Mesendoderm (in vitro differentiated cells): ENCODE measurements around the gene EPS8.

Source experiments
- DNase-seq: peaks from one replicate; pipeline ENCODE4 v3.0.0; 2013
- H2AK5ac ChIP-seq: 2 replicates; pipeline ENCODE4 v1.6.1; 2013; ENCODE audit warnings: low read length, inconsistent platforms
- H2BK120ac ChIP-seq: 2 replicates; pipeline ENCODE4 v1.6.1; 2013; ENCODE audit warnings: low read depth, mild to moderate bottlenecking, low read length, moderate library complexity, mixed read lengths
- H2BK15ac ChIP-seq: replicated peaks from 2 replicates; pipeline ENCODE4 v1.6.1; 2013; ENCODE audit warnings: low read depth, mild to moderate bottlenecking, moderate library complexity
- H2BK5ac ChIP-seq: 2 replicates; pipeline ENCODE4 v1.6.1; 2013; ENCODE audit warnings: low read length, inconsistent platforms
- H3K18ac ChIP-seq: 2 replicates; pipeline ENCODE4 v1.6.1; 2013; ENCODE audit warnings: mild to moderate bottlenecking, low read length, mixed read lengths
- H3K23ac ChIP-seq: one replicate; pipeline ENCODE4 v1.6.1; 2013; ENCODE audit warnings: low read length
- H3K27ac ChIP-seq: 2 replicates; pipeline ENCODE4 v1.5.1; 2013; ENCODE audit warnings: low read depth, mild to moderate bottlenecking, inconsistent platforms, low read length, moderate library complexity
- H3K27me3 ChIP-seq: 2 replicates; pipeline ENCODE4 v1.6.1; 2013; ENCODE audit warnings: low read length, control low read depth, mild to moderate bottlenecking, inconsistent platforms; ENCODE audit not compliant: insufficient read depth, poor library complexity
- H3K36me3 ChIP-seq: 2 replicates; pipeline ENCODE4 v1.6.1; 2013; ENCODE audit warnings: low read length, inconsistent platforms; ENCODE audit not compliant: control insufficient read depth, insufficient read depth
- H3K4ac ChIP-seq: one replicate; pipeline ENCODE4 v1.6.1; 2013; ENCODE audit warnings: low read depth, mild to moderate bottlenecking, low read length, moderate library complexity
- H3K4me1 ChIP-seq: 2 replicates; pipeline ENCODE4 v1.6.1; 2013; ENCODE audit warnings: low read depth, low read length, inconsistent platforms; ENCODE audit not compliant: control insufficient read depth
- H3K4me2 ChIP-seq: 2 replicates; pipeline ENCODE4 v1.6.1; 2013; ENCODE audit warnings: low read length
- H3K4me3 ChIP-seq: 2 replicates; pipeline ENCODE4 v1.5.1; 2013; ENCODE audit warnings: mild to moderate bottlenecking, low read length
- H3K56ac ChIP-seq: one replicate; pipeline ENCODE4 v1.6.1; 2013; ENCODE audit warnings: low read length
- H3K79me1 ChIP-seq: 2 replicates; pipeline ENCODE4 v1.6.1; 2013; ENCODE audit warnings: low read length, inconsistent platforms
- H3K79me2 ChIP-seq: 2 replicates; pipeline ENCODE4 v1.6.1; 2013; ENCODE audit warnings: mild to moderate bottlenecking, low read length; ENCODE audit not compliant: control insufficient read depth, insufficient read depth
- H3K9ac ChIP-seq: 2 replicates; pipeline ENCODE4 v1.6.1; 2013; ENCODE audit warnings: low read length, inconsistent platforms
- H4K5ac ChIP-seq: one replicate; pipeline ENCODE4 v1.6.1; 2013; ENCODE audit warnings: low read length
- H4K8ac ChIP-seq: one replicate; pipeline ENCODE4 v1.6.1; 2013; ENCODE audit warnings: low read depth, mild to moderate bottlenecking, control low read depth, low read length, moderate library complexity
- WGBS: extraction: QIAGEN DNeasy Blood & Tissue Kit; methylation state at CpG from one replicate; pipeline ENCODE4 v1.1.7; 2013; ENCODE audit warnings: low lambda C conversion rate, missing lambda C conversion rate; ENCODE audit not compliant: insufficient coverage; ENCODE audit errors: extremely low coverage; 5-methylcytosine and 5-hydroxymethylcytosine counted together

The EPS8 gene

DNA sequence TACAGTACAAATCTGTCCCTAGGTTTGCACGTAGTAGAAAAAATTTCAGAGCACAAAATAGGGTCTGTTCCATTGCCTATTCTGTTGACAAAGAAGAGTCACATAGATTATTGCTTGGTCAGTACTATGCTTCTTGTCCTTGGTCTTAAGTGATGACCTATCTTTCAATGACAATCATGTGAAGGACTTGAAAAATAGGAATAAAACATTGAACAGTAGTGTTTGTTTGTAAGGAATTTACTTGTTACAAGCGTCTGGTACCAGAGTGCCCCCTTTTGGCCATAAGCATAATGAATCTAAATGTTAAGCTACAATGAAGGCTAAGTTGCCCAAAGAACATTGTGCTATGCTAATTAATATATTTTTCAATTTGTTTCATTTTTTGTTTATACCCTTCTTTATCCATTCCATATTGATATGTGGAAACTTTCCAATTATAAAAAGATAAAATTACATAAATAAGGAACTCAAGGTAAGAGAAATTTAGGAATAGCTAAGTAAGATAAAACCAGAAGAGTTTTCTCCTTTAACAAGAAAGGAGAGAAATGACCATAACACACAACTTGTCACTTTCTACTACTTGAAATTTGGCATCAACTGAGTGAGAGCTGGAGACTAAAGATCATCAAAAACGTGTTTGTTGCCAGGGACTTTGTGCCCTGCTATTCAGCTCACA, 204.7 kb downstream of the EPS8 start:
- DNase-seq: peak; percentile 53
- no peaks in the 10 kb centered on the region for H3K36me3 ChIP-seq
- H2BK15ac ChIP-seq: no peak overlapping the region
- H3K79me1 ChIP-seq: no peaks in the 10 kb centered on the region
- no peak overlapping the region for H2BK5ac ChIP-seq
- no peak overlapping the region for H3K4me3 ChIP-seq
- H4K5ac ChIP-seq: no peak overlapping the region
- H3K27ac ChIP-seq: no peak overlapping the region
- H3K9ac ChIP-seq: no peak overlapping the region
- no peak overlapping the region for H4K8ac ChIP-seq
- no peaks in the 10 kb centered on the region for H3K27me3 ChIP-seq
- H3K23ac ChIP-seq: no peak overlapping the region
- H3K56ac ChIP-seq: no peak overlapping the region
- H3K4ac ChIP-seq: no peak overlapping the region
- H2AK5ac ChIP-seq: no peak overlapping the region
- H3K4me1 ChIP-seq: no peaks in the 10 kb centered on the region
- no peak overlapping the region for H3K18ac ChIP-seq
- H3K4me2 ChIP-seq: no peak overlapping the region
- no peak overlapping the region for H2BK120ac ChIP-seq
- no CpG with 5 or more reads among the region's 3 CpGs for WGBS
- H3K79me2 ChIP-seq: no peaks in the 10 kb centered on the region

DNA sequence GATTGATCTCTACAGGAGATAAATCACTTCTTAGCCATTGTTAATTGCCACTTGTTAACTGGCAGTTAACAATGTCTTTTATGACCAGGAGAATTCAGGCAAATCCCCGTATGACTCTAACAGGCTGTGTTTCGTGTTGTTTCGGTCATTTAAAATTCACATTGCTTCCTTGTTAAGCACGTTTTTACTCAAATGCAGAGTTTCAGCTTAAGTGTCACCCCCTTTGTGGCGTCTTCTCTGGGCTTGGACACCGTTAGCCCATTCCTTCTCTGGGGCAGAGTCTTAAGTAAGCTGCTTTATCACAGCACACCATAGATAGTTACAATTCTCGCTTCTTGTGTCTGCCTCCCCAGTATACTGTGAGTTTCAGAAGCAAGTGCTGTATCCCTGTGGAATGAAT, 205.4 kb downstream of the EPS8 start:
- no peak overlapping the region for H3K9ac ChIP-seq
- no peaks in the 10 kb centered on the region for H3K79me2 ChIP-seq

DNA sequence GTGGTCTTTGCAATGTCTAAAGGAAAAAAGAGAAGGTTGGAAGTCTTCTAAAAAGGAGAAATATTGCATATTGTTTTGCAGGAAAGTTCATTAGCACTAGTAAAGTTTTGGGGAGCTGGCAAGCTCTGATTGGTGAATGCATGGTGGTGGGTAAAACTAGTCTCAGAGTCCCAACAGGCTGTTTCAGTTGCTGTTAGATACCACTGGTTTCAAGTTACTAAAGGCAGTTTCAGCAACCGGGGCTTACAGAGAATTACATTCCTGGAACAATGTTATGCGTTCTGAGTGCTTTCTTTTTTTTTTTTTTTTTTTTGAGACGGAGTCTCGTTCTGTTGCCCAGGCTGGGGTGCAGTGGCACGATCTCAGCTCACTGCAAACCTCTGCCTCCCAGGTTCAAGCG, 208.2 kb downstream of the EPS8 start:
- Histone ChIP-seq H3K79me2 (no peaks in the 10 kb centered on the region), H3K4ac (no peak overlapping the region), H4K8ac (no peak overlapping the region), H3K79me1 (no peaks in the 10 kb centered on the region), H4K5ac (no peak overlapping the region), H3K9ac (no peak overlapping the region), H3K4me1 (no peaks in the 10 kb centered on the region), H3K23ac (no peak overlapping the region), H3K18ac (no peak overlapping the region), H2AK5ac (no peak overlapping the region), H3K27me3 (no peaks in the 10 kb centered on the region), H3K27ac (no peak overlapping the region), H2BK15ac (no peak overlapping the region), H2BK120ac (no peak overlapping the region), H3K56ac (no peak overlapping the region), H3K36me3 (no peaks in the 10 kb centered on the region), H2BK5ac (no peak overlapping the region), H3K4me3 (no peak overlapping the region), H3K4me2 (no peak overlapping the region)
- no CpG with 5 or more reads among the region's 6 CpGs for WGBS
- DNase-seq: no peak

More for the DNA sequence above, 205.4 kb downstream of the EPS8 start:
- no peak overlapping the region for H3K4me3 ChIP-seq
- peak; percentile 26 for DNase-seq
- H3K23ac ChIP-seq: no peak overlapping the region
- H3K79me1 ChIP-seq: no peaks in the 10 kb centered on the region
- H4K8ac ChIP-seq: no peak overlapping the region
- H4K5ac ChIP-seq: no peak overlapping the region
- WGBS: no CpG with 5 or more reads among the region's 7 CpGs
- no peak overlapping the region for H2BK5ac ChIP-seq
- H3K18ac ChIP-seq: no peak overlapping the region
- no peaks in the 10 kb centered on the region for H3K4me1 ChIP-seq
- no peak overlapping the region for H2AK5ac ChIP-seq
- no peaks in the 10 kb centered on the region for H3K36me3 ChIP-seq
- no peak overlapping the region for H3K56ac ChIP-seq
- H3K27me3 ChIP-seq: no peaks in the 10 kb centered on the region
- H2BK15ac ChIP-seq: no peak overlapping the region
- H2BK120ac ChIP-seq: no peak overlapping the region
- H3K4ac ChIP-seq: no peak overlapping the region
- no peak overlapping the region for H3K27ac ChIP-seq
- H3K4me2 ChIP-seq: no peak overlapping the region

DNA sequence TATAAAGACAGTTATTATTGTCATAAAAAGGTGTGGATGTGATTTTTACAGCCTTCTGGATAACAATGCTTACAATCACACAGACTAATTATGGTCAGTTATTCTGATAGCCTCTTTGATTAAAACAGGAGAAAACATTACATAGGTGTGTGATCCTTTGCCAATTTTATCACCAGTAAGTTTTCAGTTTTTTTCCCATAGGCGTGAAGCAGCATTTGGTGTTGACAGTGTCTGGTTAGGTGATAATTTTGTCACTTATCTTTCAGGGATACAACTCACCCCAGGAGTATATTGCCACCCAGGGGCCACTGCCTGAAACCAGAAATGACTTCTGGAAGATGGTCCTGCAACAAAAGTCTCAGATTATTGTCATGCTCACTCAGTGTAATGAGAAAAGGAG, 208.8 kb downstream of the EPS8 start:
- Histone ChIP-seq H2BK120ac (no peak overlapping the region), H4K5ac (no peak overlapping the region), H3K4ac (no peak overlapping the region), H3K79me2 (no peaks in the 10 kb centered on the region), H2AK5ac (no peak overlapping the region), H2BK5ac (no peak overlapping the region), H3K4me2 (no peak overlapping the region), H3K4me1 (no peaks in the 10 kb centered on the region), H2BK15ac (no peak overlapping the region), H3K27me3 (no peaks in the 10 kb centered on the region), H3K79me1 (no peaks in the 10 kb centered on the region), H3K9ac (no peak overlapping the region), H3K27ac (no peak overlapping the region), H3K18ac (no peak overlapping the region), H3K56ac (no peak overlapping the region), H3K23ac (no peak overlapping the region), H3K4me3 (no peak overlapping the region), H4K8ac (no peak overlapping the region), H3K36me3 (no peaks in the 10 kb centered on the region)
- DNase-seq: no peak
- no CpG with 5 or more reads among the region's 1 CpG for WGBS

DNA sequence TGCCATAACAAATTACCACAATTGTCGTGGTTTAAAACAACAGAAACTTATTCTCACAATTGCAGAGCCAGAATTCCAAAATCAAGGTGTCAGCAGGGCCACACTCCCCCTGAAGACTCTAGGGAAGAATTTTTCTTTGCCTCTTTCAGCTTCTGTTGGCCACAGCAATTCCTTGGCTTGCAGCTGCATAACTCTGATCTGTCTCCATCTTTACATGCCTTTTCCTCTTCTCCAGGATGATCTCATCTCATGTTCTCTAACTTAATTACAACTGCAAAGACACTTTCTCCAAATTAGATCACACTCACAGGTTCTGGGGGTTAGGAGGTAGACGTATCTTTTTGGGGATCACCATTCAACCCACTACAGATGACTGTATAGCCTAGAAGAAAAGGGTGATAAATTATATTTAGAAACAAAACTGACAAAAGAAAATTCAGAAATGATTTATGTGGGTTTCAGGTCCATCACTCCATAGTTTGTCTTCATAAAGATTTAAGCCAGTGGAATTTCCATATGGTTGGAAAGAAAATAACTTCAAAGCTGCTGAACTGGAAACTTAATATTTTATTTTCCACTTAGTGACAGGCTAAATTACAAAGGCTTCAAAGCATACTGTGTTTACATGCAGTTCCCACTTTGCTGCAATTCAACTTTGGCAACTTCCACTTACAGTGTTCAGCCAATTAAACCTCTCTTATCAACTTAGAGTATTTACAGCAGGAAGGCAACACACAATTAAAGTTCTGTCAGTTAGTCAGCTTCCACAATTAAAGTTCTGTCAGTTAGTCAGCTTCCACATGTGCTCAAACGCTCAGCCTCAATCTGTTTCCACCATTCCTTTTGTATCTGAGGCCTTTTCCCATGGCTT, 213.3 kb downstream of the EPS8 start:
- Histone ChIP-seq H3K18ac (no peak overlapping the region), H3K4me1 (no peaks in the 10 kb centered on the region), H3K56ac (no peak overlapping the region), H3K4ac (no peak overlapping the region), H2BK120ac (no peak overlapping the region), H4K5ac (no peak overlapping the region), H2BK15ac (no peak overlapping the region), H3K79me1 (no peaks in the 10 kb centered on the region), H4K8ac (no peak overlapping the region), H2AK5ac (no peak overlapping the region), H3K27me3 (no peaks in the 10 kb centered on the region), H2BK5ac (no peak overlapping the region), H3K4me2 (no peak overlapping the region), H3K27ac (no peak overlapping the region), H3K4me3 (no peak overlapping the region), H3K23ac (no peak overlapping the region), H3K9ac (no peak overlapping the region), H3K79me2 (no peaks in the 10 kb centered on the region), H3K36me3 (no peaks in the 10 kb centered on the region)
- no CpG with 5 or more reads among the region's 3 CpGs for WGBS
- DNase-seq: no peak
